GM12873 (cell line): ENCODE data around the gene PEAK1.

ENCODE experiments used
- CTCF ChIP-seq: IDR thresholded peaks from 2 replicates; pipeline ENCODE4 v1.5.1; 2012; ENCODE audit warnings: low read depth, mild to moderate bottlenecking, moderate library complexity, low read length, control low read depth; ENCODE audit not compliant: insufficient read depth; ENCODE audit errors: missing control alignments

Gene PEAK1

GRCh38 chr15:77168616-77169015 is 251.3 kb downstream of the PEAK1 start:
- TF ChIP-seq CTCF: no peak

GRCh38 chr15:77168141-77168540 is 251.8 kb downstream of the PEAK1 start:
- TF ChIP-seq CTCF: no peak

- TF ChIP-seq CTCF: no peak
Observed at GRCh38 chr15:77167406-77167805, 252.5 kb downstream of the PEAK1 start.

- no peak for TF ChIP-seq CTCF
Observed at GRCh38 chr15:77163781-77164384, 256.0 kb downstream of the PEAK1 start.

GRCh38 chr15:77162872-77163633 is 256.9 kb downstream of the PEAK1 start:
- TF ChIP-seq CTCF: no peak

- TF ChIP-seq CTCF: no peak
Observed at GRCh38 chr15:77160562-77161478, 259.1 kb downstream of the PEAK1 start.

GRCh38 chr15:77148191-77148590 is 271.7 kb downstream of the PEAK1 start:
- no peak for TF ChIP-seq CTCF
